ENCODE results near the gene FBXO48.

Gene FBXO48

GRCh38 chr2:68431316-68431972, 35.6 kb downstream of the FBXO48 start:
- TF ChIP-seq EZH2 (IDR thresholded peaks at IDR 0.05; ENCODE audit: borderline replicate concordance, low read depth, low read length, severe bottlenecking) = no peak
- TF ChIP-seq, protein P1, sequence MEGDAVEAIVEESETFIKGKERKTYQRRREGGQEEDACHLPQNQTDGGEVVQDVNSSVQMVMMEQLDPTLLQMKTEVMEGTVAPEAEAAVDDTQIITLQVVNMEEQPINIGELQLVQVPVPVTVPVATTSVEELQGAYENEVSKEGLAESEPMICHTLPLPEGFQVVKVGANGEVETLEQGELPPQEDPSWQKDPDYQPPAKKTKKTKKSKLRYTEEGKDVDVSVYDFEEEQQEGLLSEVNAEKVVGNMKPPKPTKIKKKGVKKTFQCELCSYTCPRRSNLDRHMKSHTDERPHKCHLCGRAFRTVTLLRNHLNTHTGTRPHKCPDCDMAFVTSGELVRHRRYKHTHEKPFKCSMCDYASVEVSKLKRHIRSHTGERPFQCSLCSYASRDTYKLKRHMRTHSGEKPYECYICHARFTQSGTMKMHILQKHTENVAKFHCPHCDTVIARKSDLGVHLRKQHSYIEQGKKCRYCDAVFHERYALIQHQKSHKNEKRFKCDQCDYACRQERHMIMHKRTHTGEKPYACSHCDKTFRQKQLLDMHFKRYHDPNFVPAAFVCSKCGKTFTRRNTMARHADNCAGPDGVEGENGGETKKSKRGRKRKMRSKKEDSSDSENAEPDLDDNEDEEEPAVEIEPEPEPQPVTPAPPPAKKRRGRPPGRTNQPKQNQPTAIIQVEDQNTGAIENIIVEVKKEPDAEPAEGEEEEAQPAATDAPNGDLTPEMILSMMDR (IDR thresholded peaks at IDR 0.05; ENCODE audit: borderline replicate concordance, extremely low read depth, low read length, poor library complexity, severe bottlenecking) = no peak
- ATAC-seq (ENCODE audit: insufficient read depth, low read depth) = no peak

GRCh38 chr2:68429311-68429826, 37.7 kb downstream of the FBXO48 start:
- no peak for TF ChIP-seq EZH2 (IDR thresholded peaks at IDR 0.05; ENCODE audit: borderline replicate concordance, low read depth, low read length, severe bottlenecking)
- TF ChIP-seq, protein P1 (IDR thresholded peaks at IDR 0.05; ENCODE audit: borderline replicate concordance, extremely low read depth, low read length, poor library complexity, severe bottlenecking) = no peak
- Histone ChIP-seq H3K36me3 (ENCODE audit: insufficient read depth, low read length) (no peaks in the 10 kb centered on the region), H2AFZ (ENCODE audit: low read depth, low read length) (no peak overlapping the region), H3K27me3 (ENCODE audit: insufficient read depth, low read length, poor library complexity) (no peaks in the 10 kb centered on the region), H3K4me2 (ENCODE audit: insufficient read depth, low read length) (no peak overlapping the region), H3K9ac (ENCODE audit: low read depth, low read length) (no peak overlapping the region), H3K4me3 (ENCODE audit: low read depth in 1 of 2, low read length in 2 of 2) (no peak overlapping the region), H4K20me1 (ENCODE audit: insufficient read depth, low read length) (no peaks in the 10 kb centered on the region), H3K27ac (ENCODE audit: low read length) (no peak overlapping the region), H3K4me1 (ENCODE audit: insufficient read depth, low read length) (no peaks in the 10 kb centered on the region; the same call in 1 of the 2 replicates), H3K79me2 (ENCODE audit: insufficient read depth, low read length) (no peaks in the 10 kb centered on the region), H3K9me3 (ENCODE audit: insufficient read depth, low read length, severe bottlenecking) (no peaks in the 10 kb centered on the region)
- DNase-seq (no peak), ATAC-seq (ENCODE audit: insufficient read depth, low read depth) (no peak)

More at GRCh38 chr2:68431316-68431972, 35.6 kb downstream of the FBXO48 start:
- Histone ChIP-seq H3K9me3 (ENCODE audit: insufficient read depth, low read length, severe bottlenecking) (no peaks in the 10 kb centered on the region), H3K27me3 (ENCODE audit: insufficient read depth, low read length, poor library complexity) (no peaks in the 10 kb centered on the region), H3K4me2 (ENCODE audit: insufficient read depth, low read length) (no peak overlapping the region), H3K27ac (ENCODE audit: low read length) (no peak overlapping the region), H3K36me3 (ENCODE audit: insufficient read depth, low read length) (no peaks in the 10 kb centered on the region), H3K4me3 (ENCODE audit: low read depth in 1 of 2, low read length in 2 of 2) (no peak overlapping the region), H3K9ac (ENCODE audit: low read depth, low read length) (no peak overlapping the region), H2AFZ (ENCODE audit: low read depth, low read length) (no peak overlapping the region), H3K4me1 (ENCODE audit: insufficient read depth, low read length) (no peaks in the 10 kb centered on the region; the same call in 1 of the 2 replicates), H3K79me2 (ENCODE audit: insufficient read depth, low read length) (no peaks in the 10 kb centered on the region), H4K20me1 (ENCODE audit: insufficient read depth, low read length) (no peaks in the 10 kb centered on the region)
- no peak for DNase-seq

DNA sequence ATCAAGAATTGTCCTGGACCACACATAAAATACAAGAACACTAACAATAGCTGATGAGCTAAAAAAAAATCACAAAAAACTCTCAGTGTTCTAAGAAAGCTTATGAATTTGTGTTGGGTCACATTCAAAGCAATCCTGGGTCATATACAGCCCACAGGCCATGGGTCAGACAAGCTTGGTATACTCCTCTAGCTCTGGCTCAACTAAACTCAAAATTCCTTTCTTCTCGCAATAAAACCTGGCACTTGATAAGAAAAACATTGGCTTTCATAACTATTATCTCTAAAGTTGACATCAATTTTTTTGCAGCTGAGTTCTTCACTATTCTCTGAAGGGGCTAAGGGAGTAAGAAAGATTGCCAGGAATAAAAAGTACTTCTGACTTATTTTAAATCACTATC, 38.3 kb downstream of the FBXO48 start:
- no peaks in the 10 kb centered on the region for H3K9me3 ChIP-seq (ENCODE audit: insufficient read depth, low read length, severe bottlenecking)
- H4K20me1 ChIP-seq (ENCODE audit: insufficient read depth, low read length) = no peaks in the 10 kb centered on the region
- no peak for ATAC-seq (ENCODE audit: insufficient read depth, low read depth)
- H3K27ac ChIP-seq (ENCODE audit: low read length) = no peak overlapping the region
- no peaks in the 10 kb centered on the region for H3K36me3 ChIP-seq (ENCODE audit: insufficient read depth, low read length)
- TF ChIP-seq, protein P1 (IDR thresholded peaks at IDR 0.05; ENCODE audit: borderline replicate concordance, extremely low read depth, low read length, poor library complexity, severe bottlenecking) = no peak
- TF ChIP-seq EZH2 (IDR thresholded peaks at IDR 0.05; ENCODE audit: borderline replicate concordance, low read depth, low read length, severe bottlenecking) = no peak
- no peak for DNase-seq
- H3K4me3 ChIP-seq (ENCODE audit: low read depth in 1 of 2, low read length in 2 of 2) = no peak overlapping the region
- no peaks in the 10 kb centered on the region; the same call in 1 of the 2 replicates for H3K4me1 ChIP-seq (ENCODE audit: insufficient read depth, low read length)
- H3K9ac ChIP-seq (ENCODE audit: low read depth, low read length) = no peak overlapping the region
- H2AFZ ChIP-seq (ENCODE audit: low read depth, low read length) = no peak overlapping the region
- H3K79me2 ChIP-seq (ENCODE audit: insufficient read depth, low read length) = no peaks in the 10 kb centered on the region
- no peaks in the 10 kb centered on the region for H3K27me3 ChIP-seq (ENCODE audit: insufficient read depth, low read length, poor library complexity)
- no peak overlapping the region for H3K4me2 ChIP-seq (ENCODE audit: insufficient read depth, low read length)
